Nephron progenitor cell (in vitro differentiated cells): ENCODE results near the gene RNF213.
"Not testable (repeated sequence)": the region's sequence is repeated elsewhere in the genome, so short reads cannot be mapped to it uniquely, and the experiment has no call there.

Source experiments
- DNase-seq: peaks from one replicate; pipeline ENCODE4 v3.0.0; 2021
- H3K27ac Mint-ChIP-seq: 2 replicates; pipeline ENCODE4 v1.8.0; 2021; ENCODE audit warnings: mild to moderate bottlenecking, moderate library complexity, mixed read lengths
- H3K27me3 Mint-ChIP-seq: 2 replicates; pipeline ENCODE4 v1.8.0; 2021; ENCODE audit warnings: mild to moderate bottlenecking, low read depth, mixed read lengths; ENCODE audit not compliant: poor library complexity
- H3K36me3 Mint-ChIP-seq: 2 replicates; pipeline ENCODE4 v1.8.0; 2021; ENCODE audit warnings: low read depth, mixed read lengths
- H3K4me1 Mint-ChIP-seq: 2 replicates; pipeline ENCODE4 v1.8.0; 2021; ENCODE audit warnings: mixed read lengths
- H3K4me3 Mint-ChIP-seq: 2 replicates; pipeline ENCODE4 v1.8.0; 2021; ENCODE audit warnings: mild to moderate bottlenecking, moderate library complexity, mixed read lengths
- H3K9me3 Mint-ChIP-seq: 2 replicates; pipeline ENCODE4 v1.8.0; 2021; ENCODE audit warnings: mild to moderate bottlenecking, moderate library complexity, mixed read lengths
- CTCF ChIP-seq: fragments of 200-600 bp; sonication (generic); IDR thresholded peaks from 2 replicates; pipeline ENCODE4 v1.5.0; 2021; ENCODE audit warnings: antibody characterized with exemption

Gene RNF213

GRCh38 chr17:80236911-80237310 lies 23.7 kb upstream of the RNF213 start:
- Mint-ChIP-seq H3K36me3 (peaks cover 64% of the 10 kb centered on the region), H3K27me3 (peaks cover 6% of the 10 kb centered on the region), H3K4me3 (no peak overlapping the region), H3K9me3 (peaks cover 27% of the 10 kb centered on the region), H3K4me1 (no peaks in the 10 kb centered on the region), H3K27ac (peak overlapping the region; percentile 16)
- DNase-seq: no peak
- no peak for TF ChIP-seq CTCF

GRCh38 chr17:80237386-80237785 lies 23.3 kb upstream of the RNF213 start:
- no peak for DNase-seq
- H3K4me3 Mint-ChIP-seq: no peak overlapping the region
- peaks cover 64% of the 10 kb centered on the region for H3K36me3 Mint-ChIP-seq
- H3K27ac Mint-ChIP-seq: peak overlapping the region; percentile 46
- no peak for TF ChIP-seq CTCF
- H3K27me3 Mint-ChIP-seq: peaks cover 6% of the 10 kb centered on the region
- H3K9me3 Mint-ChIP-seq: peaks cover 23% of the 10 kb centered on the region
- H3K4me1 Mint-ChIP-seq: no peaks in the 10 kb centered on the region

GRCh38 chr17:80242505-80242904 lies 18.1 kb upstream of the RNF213 start:
- Mint-ChIP-seq H3K9me3 (no peaks in the 10 kb centered on the region), H3K4me1 (peaks cover 8% of the 10 kb centered on the region), H3K27me3 (peaks cover 4% of the 10 kb centered on the region), H3K27ac (no peak overlapping the region), H3K4me3 (no peak overlapping the region), H3K36me3 (peaks cover 42% of the 10 kb centered on the region)
- no peak for DNase-seq
- TF ChIP-seq CTCF: no peak

GRCh38 chr17:80243526-80244433 lies 16.9 kb upstream of the RNF213 start:
- H3K9me3 Mint-ChIP-seq: no peaks in the 10 kb centered on the region
- TF ChIP-seq CTCF: no peak
- DNase-seq: no peak
- H3K4me1 Mint-ChIP-seq: peaks cover 8% of the 10 kb centered on the region
- peaks cover 4% of the 10 kb centered on the region for H3K27me3 Mint-ChIP-seq
- no peak overlapping the region for H3K27ac Mint-ChIP-seq
- no peak overlapping the region for H3K4me3 Mint-ChIP-seq
- peaks cover 38% of the 10 kb centered on the region for H3K36me3 Mint-ChIP-seq

- peak overlapping the region; percentile 57 for H3K27ac Mint-ChIP-seq
- not testable (repeated sequence) for H3K4me1 Mint-ChIP-seq, DNase-seq, H3K9me3 Mint-ChIP-seq, H3K4me3 Mint-ChIP-seq, H3K27me3 Mint-ChIP-seq
- H3K36me3 Mint-ChIP-seq: peaks cover 38% of the 10 kb centered on the region
Observed at GRCh38 chr17:80244448-80244847, 16.2 kb upstream of the RNF213 start.

GRCh38 chr17:80244871-80245509 lies 15.7 kb upstream of the RNF213 start:
- H3K4me3 Mint-ChIP-seq: no peak overlapping the region
- peak overlapping the region; percentile 66 for H3K27ac Mint-ChIP-seq
- H3K36me3 Mint-ChIP-seq: peaks cover 33% of the 10 kb centered on the region
- peaks cover 8% of the 10 kb centered on the region for H3K4me1 Mint-ChIP-seq
- no peak for TF ChIP-seq CTCF
- H3K9me3 Mint-ChIP-seq: no peaks in the 10 kb centered on the region
- peaks cover 4% of the 10 kb centered on the region for H3K27me3 Mint-ChIP-seq
- DNase-seq: no peak
